Lower leg skin (tissue), 4 donors: Measurements from ENCODE around the gene SCAF1. TPM values are rescaled to one million over a fixed set of nuclear protein-coding genes. Genes with fewer than 3 reads are reported as not detected.

ENCODE experiments used
- DNase-seq, 2 donors: peaks; one replicate each; pipeline ENCODE4 v3.0.0-alpha.2; 2019; ENCODE audit warnings: low spot score in 2 of 2
- H3K4me3 ChIP-seq: fragments of 200-600 bp; sonication (generic); 2 replicates; pipeline ENCODE4 v1.5.1; 2017; ENCODE audit warnings: mild to moderate bottlenecking, low read depth; ENCODE audit not compliant: poor library complexity, severe bottlenecking
- POLR2A ChIP-seq, 2 donors: fragments of 450-650 bp; IDR thresholded peaks; one replicate each; pipeline ENCODE4 v1.6.1; 2016 to 2017; ENCODE audit warnings: antibody characterized with exemption in 2 of 2, mild to moderate bottlenecking in 1 of 2, moderate library complexity in 1 of 2
- WGBS, 2 donors: methylation state at CpG; one replicate each; pipeline ENCODE4 v1.1.5; 2018; 5-methylcytosine and 5-hydroxymethylcytosine counted together
- intact Hi-C: fragments of 100-400 bp; cut with DNase I; formaldehyde crosslinking; loops from one replicate; pipeline ENCODE4 v1.15.0; 2023; ENCODE audit warnings: low total_unique reads
- total RNA-seq, 4 donors: library from RNA; depleted of rRNA; stranded (reverse); fragments of >200 nt; gene quantifications; one replicate each; pipeline ENCODE4 v1.1.0, GENCODE V29; 2016
- TF ChIP-seq, protein P1 (sequence below), 3 donors: fragments of 450-650 bp; IDR thresholded peaks; one replicate each; pipeline ENCODE4 v1.5.1; 2016; ENCODE audit warnings: antibody characterized with exemption in 3 of 3, mild to moderate bottlenecking in 3 of 3, moderate library complexity in 2 of 3

SCAF1 gene
- total RNA-seq, 4 donors from 2014 or later: 28.6 to 54.3 (median 33.7) TPM

DNA sequence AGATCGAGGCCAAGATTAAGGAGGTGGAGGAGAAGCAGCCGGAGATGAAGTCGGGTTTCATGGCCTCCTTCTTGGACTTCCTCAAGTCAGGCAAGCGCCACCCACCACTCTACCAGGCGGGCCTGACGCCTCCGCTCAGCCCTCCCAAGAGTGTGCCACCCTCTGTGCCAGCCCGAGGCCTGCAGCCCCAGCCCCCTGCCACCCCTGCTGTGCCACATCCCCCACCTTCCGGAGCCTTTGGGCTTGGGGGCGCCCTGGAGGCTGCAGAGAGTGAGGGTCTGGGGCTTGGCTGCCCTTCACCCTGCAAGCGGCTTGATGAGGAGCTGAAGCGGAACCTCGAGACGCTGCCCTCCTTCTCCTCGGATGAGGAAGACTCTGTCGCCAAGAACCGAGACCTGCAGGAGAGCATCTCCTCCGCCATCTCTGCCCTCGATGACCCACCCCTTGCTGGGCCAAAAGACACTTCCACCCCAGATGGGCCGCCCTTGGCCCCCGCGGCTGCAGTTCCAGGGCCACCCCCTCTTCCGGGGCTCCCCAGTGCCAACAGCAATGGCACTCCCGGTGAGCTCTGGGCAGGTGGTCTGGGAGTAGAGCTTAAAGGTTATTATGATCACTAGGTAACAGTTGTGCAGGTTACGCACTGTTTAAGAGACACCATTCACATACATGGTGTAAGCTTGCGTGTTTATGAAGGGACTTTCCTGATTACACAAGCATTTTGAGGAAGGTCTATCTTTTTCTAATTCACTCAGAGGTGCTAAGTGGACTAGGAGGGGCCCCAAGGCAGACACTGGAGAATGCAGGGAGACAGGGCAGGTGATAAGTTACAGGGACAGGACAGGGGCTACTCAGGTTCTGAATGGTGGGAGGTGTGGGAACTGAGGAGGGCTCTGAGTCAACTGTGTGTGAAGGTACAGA lies 42.4 kb upstream of the SCAF1 start:
- WGBS, 2 donors: 92% methylated on average over 25 to 26 of the region's 26 CpGs
- no peak overlapping the region for H3K4me3 ChIP-seq
- no peak for DNase-seq
- TF ChIP-seq POLR2A (IDR thresholded peaks at IDR 0.05): no peak
- TF ChIP-seq, protein P1, sequence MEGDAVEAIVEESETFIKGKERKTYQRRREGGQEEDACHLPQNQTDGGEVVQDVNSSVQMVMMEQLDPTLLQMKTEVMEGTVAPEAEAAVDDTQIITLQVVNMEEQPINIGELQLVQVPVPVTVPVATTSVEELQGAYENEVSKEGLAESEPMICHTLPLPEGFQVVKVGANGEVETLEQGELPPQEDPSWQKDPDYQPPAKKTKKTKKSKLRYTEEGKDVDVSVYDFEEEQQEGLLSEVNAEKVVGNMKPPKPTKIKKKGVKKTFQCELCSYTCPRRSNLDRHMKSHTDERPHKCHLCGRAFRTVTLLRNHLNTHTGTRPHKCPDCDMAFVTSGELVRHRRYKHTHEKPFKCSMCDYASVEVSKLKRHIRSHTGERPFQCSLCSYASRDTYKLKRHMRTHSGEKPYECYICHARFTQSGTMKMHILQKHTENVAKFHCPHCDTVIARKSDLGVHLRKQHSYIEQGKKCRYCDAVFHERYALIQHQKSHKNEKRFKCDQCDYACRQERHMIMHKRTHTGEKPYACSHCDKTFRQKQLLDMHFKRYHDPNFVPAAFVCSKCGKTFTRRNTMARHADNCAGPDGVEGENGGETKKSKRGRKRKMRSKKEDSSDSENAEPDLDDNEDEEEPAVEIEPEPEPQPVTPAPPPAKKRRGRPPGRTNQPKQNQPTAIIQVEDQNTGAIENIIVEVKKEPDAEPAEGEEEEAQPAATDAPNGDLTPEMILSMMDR (IDR thresholded peaks at IDR 0.05): no peak
- intact Hi-C loops: no loop called here

DNA sequence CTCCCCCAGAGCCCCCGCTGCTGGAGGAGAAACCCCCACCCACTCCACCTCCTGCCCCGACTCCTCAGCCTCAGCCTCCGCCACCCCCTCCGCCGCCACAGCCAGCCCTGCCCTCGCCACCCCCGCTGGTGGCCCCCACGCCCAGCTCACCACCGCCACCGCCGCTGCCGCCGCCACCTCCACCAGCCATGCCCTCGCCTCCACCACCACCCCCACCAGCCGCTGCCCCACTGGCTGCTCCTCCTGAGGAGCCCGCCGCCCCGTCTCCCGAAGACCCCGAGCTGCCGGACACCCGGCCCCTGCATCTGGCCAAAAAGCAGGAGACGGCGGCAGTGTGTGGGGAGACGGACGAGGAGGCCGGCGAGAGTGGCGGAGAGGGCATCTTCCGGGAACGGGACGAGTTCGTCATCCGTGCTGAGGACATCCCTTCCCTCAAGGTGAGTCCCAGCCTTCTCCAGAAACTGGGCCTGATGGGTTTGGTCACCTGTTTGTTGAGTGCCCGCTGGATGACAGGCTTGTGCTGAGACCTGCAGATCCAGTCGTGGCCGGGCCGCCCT lies 40.4 kb upstream of the SCAF1 start:
- whole genome bisulfite sequencing, 2 donors: 92 to 97% methylated on average over 29 to 32 of the region's 38 CpGs
- H3K4me3 ChIP-seq: no peak overlapping the region
- TF ChIP-seq POLR2A (IDR thresholded peaks at IDR 0.05): no peak
- TF ChIP-seq, protein P1 (IDR thresholded peaks at IDR 0.05): no peak
- intact Hi-C loops: no loop called here
- no peak for DNase-seq

DNA sequence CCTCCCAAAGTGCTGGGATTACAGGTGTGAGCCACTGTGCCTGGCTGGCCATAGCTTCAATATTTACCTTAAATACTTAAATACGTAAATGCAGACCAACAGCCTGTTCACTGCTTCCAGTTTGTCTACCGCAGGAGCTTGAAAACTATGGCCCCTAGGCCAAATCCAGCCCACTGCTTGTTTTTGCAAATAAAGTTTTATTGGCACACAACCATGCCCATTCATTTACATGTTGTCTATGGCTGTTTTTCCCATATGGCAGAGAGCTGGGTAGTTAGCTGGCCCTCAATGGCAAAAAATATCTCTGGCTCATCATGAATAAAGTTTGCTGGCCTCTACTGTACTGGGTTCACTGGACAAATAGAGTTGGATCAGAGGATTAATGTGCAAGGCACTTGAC lies 39.2 kb upstream of the SCAF1 start:
- 96 to 98% methylated on average over 2 of the region's 2 CpGs for WGBS, 2 donors
- no peak for DNase-seq
- TF ChIP-seq, protein P1 (IDR thresholded peaks at IDR 0.05): no peak
- TF ChIP-seq POLR2A (IDR thresholded peaks at IDR 0.05): no peak
- intact Hi-C loops: no loop called here
- H3K4me3 ChIP-seq: no peak overlapping the region

DNA sequence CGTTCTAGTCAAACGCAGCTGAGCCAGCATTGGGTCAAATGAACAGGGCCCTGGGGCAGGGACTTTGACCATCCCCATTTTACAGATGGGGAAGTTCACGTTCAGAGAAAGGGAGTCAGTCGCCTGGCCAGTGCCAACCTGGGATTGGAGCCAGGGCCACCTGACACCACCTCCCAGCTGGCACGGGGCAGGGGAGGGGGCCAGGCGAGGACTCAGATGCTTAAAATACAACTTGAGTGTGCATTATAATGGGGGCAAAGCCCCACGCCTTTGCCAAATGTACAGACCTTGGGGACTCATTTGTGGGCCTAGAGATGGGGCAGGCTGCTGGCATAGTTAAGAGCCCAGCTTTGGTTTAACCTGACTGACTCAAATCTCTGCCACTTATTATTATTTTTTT lies 36.4 kb upstream of the SCAF1 start:
- no peak for TF ChIP-seq POLR2A (IDR thresholded peaks at IDR 0.05)
- TF ChIP-seq, protein P1 (IDR thresholded peaks at IDR 0.05): no peak
- no peak overlapping the region for H3K4me3 ChIP-seq
- intact Hi-C loops: no loop called here
- 80 to 81% methylated on average over 7 of the region's 7 CpGs for WGBS, 2 donors
- no peak for DNase-seq

DNA sequence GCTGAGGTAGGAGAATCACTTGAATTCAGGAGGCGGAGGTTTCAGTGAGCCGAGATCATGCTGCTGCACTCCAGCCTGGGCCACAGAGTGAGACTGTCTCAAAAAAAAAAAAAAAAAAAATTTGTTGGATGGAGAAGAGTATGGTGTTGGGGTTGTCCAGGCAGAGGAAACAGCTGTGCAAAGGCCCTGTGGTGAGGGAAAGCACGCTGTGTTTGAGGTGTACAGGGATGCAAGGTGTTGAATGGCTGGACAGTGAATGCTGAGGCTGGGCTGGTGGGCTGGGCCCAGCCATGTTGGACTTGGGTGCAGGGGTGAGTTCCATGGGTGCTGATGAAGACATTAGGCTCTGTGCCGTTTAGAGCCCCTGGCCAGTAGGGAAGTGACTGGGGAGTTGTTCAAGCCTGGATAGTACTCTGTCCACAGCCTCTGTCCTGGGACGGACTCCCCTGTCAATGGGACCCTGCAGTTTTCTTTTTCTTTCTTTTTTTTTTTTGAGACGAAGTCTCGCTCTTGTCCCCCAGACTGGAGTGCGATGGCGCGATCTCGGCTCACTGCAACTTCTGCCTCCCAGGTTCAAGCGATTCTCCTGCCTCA lies 32.4 kb upstream of the SCAF1 start:
- no peak for DNase-seq
- 96 to 97% methylated on average over 12 of the region's 12 CpGs for WGBS, 2 donors
- no peak overlapping the region for H3K4me3 ChIP-seq
- intact Hi-C loops: no loop called here
- TF ChIP-seq, protein P1 (IDR thresholded peaks at IDR 0.05): no peak
- TF ChIP-seq POLR2A (IDR thresholded peaks at IDR 0.05): no peak
